ENCODE results near the gene PRDM16.
"Not testable (repeated sequence)": the region's sequence is repeated elsewhere in the genome, so short reads cannot be mapped to it uniquely, and the experiment has no call there.

The PRDM16 gene

GRCh38 chr1:3283849-3284248 is 214.8 kb downstream of the PRDM16 start:
- Histone ChIP-seq H3K4me1 (ENCODE audit: insufficient read depth, low read length, poor library complexity, severe bottlenecking) (no peaks in the 10 kb centered on the region), H3K9ac (ENCODE audit: low read depth, low read length, poor library complexity, severe bottlenecking) (no peak overlapping the region), H3K9me3 (ENCODE audit: insufficient read depth, low read depth, low read length) (no peaks in the 10 kb centered on the region), H3K27me3 (ENCODE audit: insufficient read depth, low read length, poor library complexity, severe bottlenecking) (no peaks in the 10 kb centered on the region), H3K4me3 (ENCODE audit: low read length, poor library complexity, severe bottlenecking) (no peak overlapping the region), H2AFZ (ENCODE audit: low read length) (no peak overlapping the region), H3K4me2 (ENCODE audit: low read depth, low read length, poor library complexity, severe bottlenecking) (no peak overlapping the region), H4K20me1 (ENCODE audit: insufficient read depth, low read length, poor library complexity, severe bottlenecking) (no peaks in the 10 kb centered on the region), H3F3A (ENCODE audit: low read depth) (no peaks in the 10 kb centered on the region), H3K79me2 (ENCODE audit: insufficient read depth, low read length) (no peaks in the 10 kb centered on the region), H3K9me2 (replicated peaks; ENCODE audit: low read depth, low read length) (no peaks in the 10 kb centered on the region), H3K36me3 (ENCODE audit: insufficient read depth, low read length) (no peaks in the 10 kb centered on the region)
- no peak; the same call in 1 of the 2 replicates for TF ChIP-seq CTCF (conservative IDR thresholded peaks at IDR 0.05; ENCODE audit: low read length)
- TF ChIP-seq EZH2phosphoT487 (IDR thresholded peaks at IDR 0.05; ENCODE audit: borderline replicate concordance) = no peak

GRCh38 chr1:3284691-3285090 is 215.7 kb downstream of the PRDM16 start:
- Histone ChIP-seq H3K9me2 (replicated peaks; ENCODE audit: low read depth, low read length) (no peaks in the 10 kb centered on the region), H3K4me1 (ENCODE audit: insufficient read depth, low read length, poor library complexity, severe bottlenecking) (no peaks in the 10 kb centered on the region), H3K79me2 (ENCODE audit: insufficient read depth, low read length) (no peaks in the 10 kb centered on the region), H3F3A (ENCODE audit: low read depth) (no peaks in the 10 kb centered on the region), H3K9ac (ENCODE audit: low read depth, low read length, poor library complexity, severe bottlenecking) (no peak overlapping the region), H3K9me3 (ENCODE audit: insufficient read depth, low read depth, low read length) (no peaks in the 10 kb centered on the region), H3K36me3 (ENCODE audit: insufficient read depth, low read length) (no peaks in the 10 kb centered on the region), H3K27me3 (ENCODE audit: insufficient read depth, low read length, poor library complexity, severe bottlenecking) (no peaks in the 10 kb centered on the region), H3K4me3 (ENCODE audit: low read length, poor library complexity, severe bottlenecking) (no peak overlapping the region), H3K4me2 (ENCODE audit: low read depth, low read length, poor library complexity, severe bottlenecking) (no peak overlapping the region), H2AFZ (ENCODE audit: low read length) (no peak overlapping the region), H4K20me1 (ENCODE audit: insufficient read depth, low read length, poor library complexity, severe bottlenecking) (no peaks in the 10 kb centered on the region)
- TF ChIP-seq EZH2phosphoT487 (IDR thresholded peaks at IDR 0.05; ENCODE audit: borderline replicate concordance) = no peak
- TF ChIP-seq CTCF (conservative IDR thresholded peaks at IDR 0.05; ENCODE audit: low read length) = no peak

- no peak for TF ChIP-seq EZH2phosphoT487 (IDR thresholded peaks at IDR 0.05; ENCODE audit: borderline replicate concordance)
- no peak for TF ChIP-seq CTCF (conservative IDR thresholded peaks at IDR 0.05; ENCODE audit: low read length)
- H3K36me3 ChIP-seq (ENCODE audit: insufficient read depth, low read length) = no peaks in the 10 kb centered on the region
- H4K20me1 ChIP-seq (ENCODE audit: insufficient read depth, low read length, poor library complexity, severe bottlenecking) = no peaks in the 10 kb centered on the region
- H3K79me2 ChIP-seq (ENCODE audit: insufficient read depth, low read length) = no peaks in the 10 kb centered on the region
- no peaks in the 10 kb centered on the region for H3F3A ChIP-seq (ENCODE audit: low read depth)
- no peak overlapping the region for H3K9ac ChIP-seq (ENCODE audit: low read depth, low read length, poor library complexity, severe bottlenecking)
- no peaks in the 10 kb centered on the region for H3K9me3 ChIP-seq (ENCODE audit: insufficient read depth, low read depth, low read length)
- no peaks in the 10 kb centered on the region for H3K9me2 ChIP-seq (replicated peaks; ENCODE audit: low read depth, low read length)
- no peak overlapping the region for H3K4me2 ChIP-seq (ENCODE audit: low read depth, low read length, poor library complexity, severe bottlenecking)
- no peak overlapping the region for H3K4me3 ChIP-seq (ENCODE audit: low read length, poor library complexity, severe bottlenecking)
- no peaks in the 10 kb centered on the region for H3K27me3 ChIP-seq (ENCODE audit: insufficient read depth, low read length, poor library complexity, severe bottlenecking)
- H2AFZ ChIP-seq (ENCODE audit: low read length) = no peak overlapping the region
- no peaks in the 10 kb centered on the region for H3K4me1 ChIP-seq (ENCODE audit: insufficient read depth, low read length, poor library complexity, severe bottlenecking)
Observed at GRCh38 chr1:3285106-3285740, 216.2 kb downstream of the PRDM16 start.

- not testable (repeated sequence) for H3K4me3 ChIP-seq (ENCODE audit: low read length, poor library complexity, severe bottlenecking); H3F3A ChIP-seq (ENCODE audit: low read depth); H3K9me2 ChIP-seq (replicated peaks; ENCODE audit: low read depth, low read length); H3K9me3 ChIP-seq (ENCODE audit: insufficient read depth, low read depth, low read length); H3K9ac ChIP-seq (ENCODE audit: low read depth, low read length, poor library complexity, severe bottlenecking); H3K79me2 ChIP-seq (ENCODE audit: insufficient read depth, low read length); H4K20me1 ChIP-seq (ENCODE audit: insufficient read depth, low read length, poor library complexity, severe bottlenecking); H3K36me3 ChIP-seq (ENCODE audit: insufficient read depth, low read length); H3K4me1 ChIP-seq (ENCODE audit: insufficient read depth, low read length, poor library complexity, severe bottlenecking); H3K4me2 ChIP-seq (ENCODE audit: low read depth, low read length, poor library complexity, severe bottlenecking); H2AFZ ChIP-seq (ENCODE audit: low read length); H3K27me3 ChIP-seq (ENCODE audit: insufficient read depth, low read length, poor library complexity, severe bottlenecking)
Observed at GRCh38 chr1:3287095-3287494, 218.1 kb downstream of the PRDM16 start.
